PC-9 (cell line): ENCODE data around the gene LBX2. TPM values are rescaled to one million over a fixed set of nuclear protein-coding genes. Genes with fewer than 3 reads are reported as not detected.
A peak's percentile ranks its signal among the peaks of the same experiment; 100 is the strongest.

Source experiments
- BruUV-seq: library from RNA; stranded (reverse); fragments of 400-500 nt; replicated peaks from 2 replicates; lab custom pipeline; 2021; lab: Mats Ljungman, UMichigan
- CTCF ChIA-PET: fragments of 300-600 bp; sonication (Branson Sonifier 250); formaldehyde crosslinking; loops from one replicate; lab custom pipeline; 2022; ENCODE audit warnings: antibody characterized with exemption; lab: Charles Lee
- POLR2A ChIA-PET: fragments of 300-600 bp; sonication (Branson Sonifier 250); formaldehyde crosslinking; loops from one replicate; lab custom pipeline; 2022; ENCODE audit warnings: antibody characterized with exemption; ENCODE audit not compliant: unreplicated experiment; lab: Charles Lee
- DNase-seq, 2 experiments: peaks; one replicate each; pipeline versions ENCODE4 v3.0.0 to v3.0.0-alpha.2; 2015 to 2022; ENCODE audit warnings: mixed read lengths in 1 of 2
- H2AFZ ChIP-seq: fragments of 200-600 bp; sonication (generic); 2 replicates; pipeline ENCODE4 v1.8.1; 2017; ENCODE audit warnings: antibody characterized with exemption
- H3F3A ChIP-seq: fragments of 200-600 bp; sonication (generic); 2 replicates; pipeline ENCODE4 v1.8.1; 2017; ENCODE audit warnings: antibody characterized with exemption, mild to moderate bottlenecking, low read depth; ENCODE audit not compliant: insufficient read depth
- H3K27ac ChIP-seq: fragments of 200-600 bp; sonication (generic); 2 replicates; pipeline ENCODE4 v1.6.1; 2016; ENCODE audit warnings: mixed run types
- H3K27me3 ChIP-seq: fragments of 200-600 bp; sonication (generic); 2 replicates; pipeline ENCODE4 v1.6.1; 2016; ENCODE audit warnings: low read depth, mixed run types; ENCODE audit not compliant: insufficient read depth
- H3K36me3 ChIP-seq: fragments of 200-600 bp; sonication (generic); 2 replicates; pipeline ENCODE4 v1.6.1; 2016; ENCODE audit warnings: low read depth, mixed run types
- H3K4me1 ChIP-seq: fragments of 200-600 bp; sonication (generic); replicated peaks from 2 replicates; pipeline ENCODE4 v1.6.1; 2016; ENCODE audit warnings: mixed run types; ENCODE audit not compliant: insufficient read depth
- H3K4me2 ChIP-seq: fragments of 200-600 bp; sonication (generic); 2 replicates; pipeline ENCODE4 v1.6.1; 2017; ENCODE audit warnings: mixed run types
- H3K4me3 ChIP-seq: fragments of 200-600 bp; sonication (generic); 2 replicates; pipeline ENCODE4 v1.6.1; 2016; ENCODE audit warnings: mixed run types
- H3K79me2 ChIP-seq: fragments of 200-600 bp; sonication (generic); 2 replicates; pipeline ENCODE4 v1.6.1; 2017; ENCODE audit warnings: low read depth, mixed run types
- H3K9me2 ChIP-seq: fragments of 200-600 bp; sonication (generic); 2 replicates; pipeline ENCODE4 v1.8.1; 2017; ENCODE audit warnings: mild to moderate bottlenecking; ENCODE audit not compliant: insufficient read depth
- H3K9me3 ChIP-seq: fragments of 200-600 bp; sonication (generic); 2 replicates; pipeline ENCODE4 v1.8.1; 2016; ENCODE audit warnings: low read depth; ENCODE audit not compliant: insufficient read depth
- H4K20me1 ChIP-seq: fragments of 200-600 bp; sonication (generic); 2 replicates; pipeline ENCODE4 v1.8.1; 2017; ENCODE audit not compliant: insufficient read depth
- CTCF ChIP-seq: fragments of 200-600 bp; sonication (generic); conservative IDR thresholded peaks from 2 replicates; pipeline ENCODE4 v1.6.1; 2017; ENCODE audit warnings: mixed run types, antibody characterized with exemption, mild to moderate bottlenecking, moderate library complexity
- EZH2 ChIP-seq: fragments of 200-600 bp; sonication (generic); IDR thresholded peaks from 2 replicates; pipeline ENCODE4 v1.8.0; 2017; ENCODE audit warnings: antibody characterized with exemption, low read depth
- intact Hi-C: fragments of 100-400 bp; cut with micrococcal nuclease; formaldehyde crosslinking; loops from one replicate; pipeline ENCODE4 v1.10.0; 2022; ENCODE audit not compliant: unreplicated experiment
- total RNA-seq: library from RNA; stranded (reverse); gene quantifications from 2 replicates; pipeline ENCODE4 v1.2.3, GENCODE V29; 2021

LBX2 gene
- total RNA-seq, 1 experiment from 2014 or later = 0.76 TPM

GRCh38 chr2:74529357-74530238, 30.2 kb upstream of the LBX2 start, which contains the start of the genes AUP1 and HTRA2:
TSS of gene AUP1 (minus strand) at chr2:74529706. CDS start at chr2:74529629, 77 bp downstream.
TSS of gene HTRA2 (plus strand) at chr2:74529933. CDS start at chr2:74530007, 74 bp downstream.
- peaks cover 18% of the 10 kb centered on the region for H3K36me3 ChIP-seq
- peak within 1 kb of the TSS; percentile 93 for H3K4me3 ChIP-seq
- intact Hi-C loops = loop anchor here (1.0 to 5.0 kb wide), 6 partner anchors 22 to 262 kb away; partner anchors contain the start of genes PCGF1 and TTC31
- H4K20me1 ChIP-seq = peaks cover 9% of the 10 kb centered on the region; the same call in 1 of the 2 replicates
- H2AFZ ChIP-seq = peak within 1 kb of the TSS; percentile 94
- peaks cover 12% of the 10 kb centered on the region; the same call in 1 of the 2 replicates for H3F3A ChIP-seq
- BruUV-seq = no TSS peak
- POLR2A ChIA-PET = interaction anchor here (0.6 to 1.0 kb wide), 6 partner anchors 12 to 331 kb away, joined by 3 to 4 read pairs (median 3); no protein-coding TSS in a partner anchor
- TF ChIP-seq CTCF (no peak), EZH2 (no peak)
- H3K27me3 ChIP-seq = no peaks in the 10 kb centered on the region
- H3K4me2 ChIP-seq = peak within 1 kb of the TSS; percentile 99
- peak; percentile 97 to 98 for DNase-seq
- H3K9me2 ChIP-seq = no peaks in the 10 kb centered on the region
- CTCF ChIA-PET = interaction anchor here (0.5 to 0.7 kb wide), 2 partner anchors 46 to 58 kb away, joined by 3 to 8 read pairs; no protein-coding TSS in a partner anchor
- H3K79me2 ChIP-seq = peaks cover 37% of the 10 kb centered on the region
- peak within 1 kb of the TSS; percentile 48 for H3K27ac ChIP-seq
- H3K9me3 ChIP-seq = no peaks in the 10 kb centered on the region
- peaks cover 18% of the 10 kb centered on the region for H3K4me1 ChIP-seq

- peak overlapping the region; percentile 99 for H3K4me2 ChIP-seq
- TF ChIP-seq EZH2 = no peak
- TF ChIP-seq CTCF = no peak
- TSS peak; percentile 58 for BruUV-seq
- peaks cover 12% of the 10 kb centered on the region; the same call in 1 of the 2 replicates for H3F3A ChIP-seq
- no peaks in the 10 kb centered on the region for H3K27me3 ChIP-seq
- H3K9me2 ChIP-seq = no peaks in the 10 kb centered on the region
- no peak for DNase-seq
- H3K9me3 ChIP-seq = no peaks in the 10 kb centered on the region
- H4K20me1 ChIP-seq = peaks cover 9% of the 10 kb centered on the region; the same call in 1 of the 2 replicates
- H3K36me3 ChIP-seq = peaks cover 18% of the 10 kb centered on the region
- CTCF ChIA-PET = no interaction called here
- peaks cover 18% of the 10 kb centered on the region for H3K4me1 ChIP-seq
- H3K4me3 ChIP-seq = peak overlapping the region; percentile 93
- POLR2A ChIA-PET = interaction anchor here (0.6 to 1.0 kb wide), 3 partner anchors 11 to 41 kb away, joined by 3 read pairs; no protein-coding TSS in a partner anchor
- H3K27ac ChIP-seq = peak overlapping the region; percentile 48
- H3K79me2 ChIP-seq = peaks cover 37% of the 10 kb centered on the region
- peak overlapping the region; percentile 83 for H2AFZ ChIP-seq
- intact Hi-C loops = loop anchor here (1.0 kb wide), 3 partner anchors 21 to 88 kb away; partner anchors contain the start of genes PCGF1 and TTC31
Measured at GRCh38 chr2:74528600-74529356, 29.4 kb upstream of the LBX2 start.

GRCh38 chr2:74527741-74528140, 28.3 kb upstream of the LBX2 start:
- Histone ChIP-seq H3K79me2 (peaks cover 37% of the 10 kb centered on the region), H3K4me2 (peak overlapping the region; percentile 99), H3K9me3 (no peaks in the 10 kb centered on the region), H3F3A (peaks cover 12% of the 10 kb centered on the region; the same call in 1 of the 2 replicates), H3K4me1 (peaks cover 18% of the 10 kb centered on the region), H2AFZ (no peak overlapping the region), H3K9me2 (no peaks in the 10 kb centered on the region), H3K27ac (no peak overlapping the region), H4K20me1 (peaks cover 9% of the 10 kb centered on the region; the same call in 1 of the 2 replicates), H3K36me3 (peaks cover 18% of the 10 kb centered on the region), H3K4me3 (peak overlapping the region; percentile 93; the same call in 1 of the 2 replicates), H3K27me3 (no peaks in the 10 kb centered on the region)
- CTCF ChIA-PET = no interaction called here
- intact Hi-C loops = no loop called here
- no TSS peak for BruUV-seq
- DNase-seq = no peak
- POLR2A ChIA-PET = no interaction called here
- TF ChIP-seq CTCF (no peak), EZH2 (no peak)
